Caco-2 (cell line): ENCODE data around the gene IGDCC3. TPM values are rescaled to one million over a fixed set of nuclear protein-coding genes. Genes with fewer than 3 reads are reported as not detected.

ENCODE experiments used
- BruUV-seq: library from RNA; stranded (reverse); fragments of 400-500 nt; replicated peaks from 2 replicates; lab custom pipeline; 2021; lab: Mats Ljungman, UMichigan
- CTCF ChIA-PET: fragments of 300-600 bp; sonication (Branson Sonifier 250); formaldehyde crosslinking; loops from one replicate; lab custom pipeline; 2022; ENCODE audit warnings: antibody characterized with exemption; lab: Charles Lee
- POLR2A ChIA-PET: fragments of 300-600 bp; sonication (Branson Sonifier 250); formaldehyde crosslinking; loops from one replicate; lab custom pipeline; 2022; ENCODE audit warnings: antibody characterized with exemption; lab: Charles Lee
- DNase-seq, 2 experiments: peaks; one replicate each; pipeline versions ENCODE4 v3.0.0 to v3.0.0-alpha.2; 2020 to 2022
- H3K27me3 ChIP-seq: replicated peaks from 2 replicates; pipeline ENCODE4 v1.6.0; 2011; ENCODE audit warnings: low read length; ENCODE audit not compliant: control insufficient read depth, insufficient read depth
- H3K36me3 ChIP-seq: 2 replicates; pipeline ENCODE4 v1.5.1; 2011; ENCODE audit warnings: low read length; ENCODE audit not compliant: control insufficient read depth, insufficient read depth
- H3K4me1 ChIP-seq: fragments of 250-450 bp; sonication (Bioruptor Pico); 2 replicates; pipeline ENCODE4 v1.5.1; 2020; ENCODE audit warnings: mild to moderate bottlenecking
- H3K4me3 ChIP-seq: 2 replicates; pipeline ENCODE4 v1.5.1; 2011; ENCODE audit warnings: low read depth, mild to moderate bottlenecking, control low read depth, low read length
- H3K9me3 ChIP-seq: fragments of 250-450 bp; sonication (Bioruptor Pico); 2 replicates; pipeline ENCODE4 v1.5.1; 2020; ENCODE audit warnings: mild to moderate bottlenecking, moderate library complexity
- H3K27ac Mint-ChIP-seq: one replicate; pipeline ENCODE4 v1.8.0; 2022; ENCODE audit warnings: mixed read lengths; ENCODE audit not compliant: unreplicated experiment
- H3K27me3 Mint-ChIP-seq: one replicate; pipeline ENCODE4 v1.8.0; 2022; ENCODE audit warnings: mixed read lengths; ENCODE audit not compliant: insufficient read depth, unreplicated experiment
- H3K36me3 Mint-ChIP-seq: one replicate; pipeline ENCODE4 v1.8.0; 2022; ENCODE audit warnings: mild to moderate bottlenecking, mixed read lengths; ENCODE audit not compliant: insufficient read depth, unreplicated experiment
- H3K4me1 Mint-ChIP-seq: one replicate; pipeline ENCODE4 v1.8.0; 2022; ENCODE audit warnings: low read depth, mixed read lengths; ENCODE audit not compliant: unreplicated experiment
- H3K4me3 Mint-ChIP-seq: one replicate; pipeline ENCODE4 v1.8.0; 2022; ENCODE audit warnings: mild to moderate bottlenecking, moderate library complexity, mixed read lengths; ENCODE audit not compliant: unreplicated experiment
- H3K9me3 Mint-ChIP-seq: one replicate; pipeline ENCODE4 v1.8.0; 2022; ENCODE audit warnings: mixed read lengths; ENCODE audit not compliant: unreplicated experiment
- intact Hi-C: fragments of 100-400 bp; cut with micrococcal nuclease; formaldehyde crosslinking; loops from one replicate; pipeline ENCODE4 v1.10.0; 2022; ENCODE audit not compliant: unreplicated experiment
- total RNA-seq: library from RNA; stranded (reverse); gene quantifications from 2 replicates; pipeline ENCODE4 v1.2.3, GENCODE V29; 2022
- TF ChIP-seq, protein P1 (sequence below), 2 experiments: fragments of 200-600 bp in 1 of 2; IDR thresholded peaks; 1 replicate in 1 of 2; 2 replicates in 1 of 2; pipeline versions ENCODE4 v1.5.1 to v1.8.0; 2011 to 2022; ENCODE audit warnings: antibody characterized with exemption in 1 of 2, control low read depth in 1 of 2, inconsistent platforms in 1 of 2, low read depth in 1 of 2, low read length in 1 of 2, mild to moderate bottlenecking in 1 of 2, moderate library complexity in 1 of 2; ENCODE audit not compliant: insufficient read depth in 1 of 2, severe bottlenecking in 1 of 2, unreplicated experiment in 1 of 2

The IGDCC3 gene
- total RNA-seq, 1 experiment from 2014 or later = 51.2 TPM

- H3K27ac Mint-ChIP-seq = no peak overlapping the region
- POLR2A ChIA-PET = no interaction called here
- H3K4me3 Mint-ChIP-seq = no peak overlapping the region
Measured at GRCh38 chr15:65332391-65333147, 45.2 kb downstream of the IGDCC3 start.

DNA sequence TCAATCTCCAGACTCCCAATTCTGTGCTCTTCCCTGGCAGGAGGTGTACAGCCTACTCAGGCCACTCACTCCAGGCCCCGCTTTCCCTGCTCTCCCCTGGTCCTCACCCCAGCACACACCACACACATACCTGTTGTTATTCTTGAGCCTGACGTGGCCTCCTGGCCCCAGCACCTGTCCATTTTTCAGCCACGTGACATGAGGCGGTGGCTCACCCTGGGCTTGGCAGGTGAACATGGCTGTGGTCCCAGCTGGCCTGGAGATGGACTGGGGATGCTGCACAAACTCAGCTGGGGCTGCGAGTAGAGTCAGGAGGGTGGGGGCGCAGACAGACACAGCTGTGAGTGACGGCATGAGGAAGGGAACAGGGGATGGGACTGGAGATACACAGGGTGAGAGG is 46.0 kb downstream of the IGDCC3 start:
- H3K36me3 ChIP-seq = peaks cover 1% of the 10 kb centered on the region; the same call in 1 of the 2 replicates
- intact Hi-C loops = no loop called here
- CTCF ChIA-PET = interaction anchor here (0.6 kb wide), 1 partner anchor 153 kb away, joined by 7 read pairs; no protein-coding TSS in a partner anchor
- no peak for DNase-seq
- Mint-ChIP-seq H3K36me3 (peaks cover 32% of the 10 kb centered on the region), H3K27ac (no peak overlapping the region), H3K4me1 (no peaks in the 10 kb centered on the region), H3K27me3 (no peaks in the 10 kb centered on the region), H3K9me3 (no peaks in the 10 kb centered on the region), H3K4me3 (no peak overlapping the region)
- H3K9me3 ChIP-seq = no peaks in the 10 kb centered on the region
- no TSS peak for BruUV-seq
- H3K4me3 ChIP-seq = no peak overlapping the region
- H3K4me1 ChIP-seq = no peaks in the 10 kb centered on the region
- TF ChIP-seq, protein P1, sequence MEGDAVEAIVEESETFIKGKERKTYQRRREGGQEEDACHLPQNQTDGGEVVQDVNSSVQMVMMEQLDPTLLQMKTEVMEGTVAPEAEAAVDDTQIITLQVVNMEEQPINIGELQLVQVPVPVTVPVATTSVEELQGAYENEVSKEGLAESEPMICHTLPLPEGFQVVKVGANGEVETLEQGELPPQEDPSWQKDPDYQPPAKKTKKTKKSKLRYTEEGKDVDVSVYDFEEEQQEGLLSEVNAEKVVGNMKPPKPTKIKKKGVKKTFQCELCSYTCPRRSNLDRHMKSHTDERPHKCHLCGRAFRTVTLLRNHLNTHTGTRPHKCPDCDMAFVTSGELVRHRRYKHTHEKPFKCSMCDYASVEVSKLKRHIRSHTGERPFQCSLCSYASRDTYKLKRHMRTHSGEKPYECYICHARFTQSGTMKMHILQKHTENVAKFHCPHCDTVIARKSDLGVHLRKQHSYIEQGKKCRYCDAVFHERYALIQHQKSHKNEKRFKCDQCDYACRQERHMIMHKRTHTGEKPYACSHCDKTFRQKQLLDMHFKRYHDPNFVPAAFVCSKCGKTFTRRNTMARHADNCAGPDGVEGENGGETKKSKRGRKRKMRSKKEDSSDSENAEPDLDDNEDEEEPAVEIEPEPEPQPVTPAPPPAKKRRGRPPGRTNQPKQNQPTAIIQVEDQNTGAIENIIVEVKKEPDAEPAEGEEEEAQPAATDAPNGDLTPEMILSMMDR (IDR thresholded peaks at IDR 0.05; ENCODE audit: insufficient read depth in 1 of 2, low read depth in 1 of 2, low read length in 1 of 2, severe bottlenecking in 1 of 2, unreplicated experiment in 1 of 2) = no peak
- POLR2A ChIA-PET = no interaction called here
- H3K27me3 ChIP-seq = no peaks in the 10 kb centered on the region

More at GRCh38 chr15:65332391-65333147, 45.2 kb downstream of the IGDCC3 start:
- Histone ChIP-seq H3K36me3 (peaks cover 1% of the 10 kb centered on the region; the same call in 1 of the 2 replicates), H3K4me3 (no peak overlapping the region), H3K27me3 (no peaks in the 10 kb centered on the region), H3K4me1 (peaks cover 2% of the 10 kb centered on the region; the same call in 1 of the 2 replicates), H3K9me3 (no peaks in the 10 kb centered on the region)
- no peak for DNase-seq
- Mint-ChIP-seq H3K9me3 (no peaks in the 10 kb centered on the region), H3K4me1 (no peaks in the 10 kb centered on the region), H3K36me3 (peaks cover 31% of the 10 kb centered on the region), H3K27me3 (no peaks in the 10 kb centered on the region)
- BruUV-seq = no TSS peak
- intact Hi-C loops = no loop called here
- TF ChIP-seq, protein P1 (IDR thresholded peaks at IDR 0.05; ENCODE audit: insufficient read depth in 1 of 2, low read depth in 1 of 2, low read length in 1 of 2, severe bottlenecking in 1 of 2, unreplicated experiment in 1 of 2) = no peak
- CTCF ChIA-PET = interaction anchor here (0.6 kb wide), 1 partner anchor 152 kb away, joined by 7 read pairs; no protein-coding TSS in a partner anchor

GRCh38 chr15:65330934-65331645 is 46.7 kb downstream of the IGDCC3 start:
- Histone ChIP-seq H3K4me3 (no peak overlapping the region), H3K27me3 (no peaks in the 10 kb centered on the region), H3K36me3 (peaks cover 1% of the 10 kb centered on the region; the same call in 1 of the 2 replicates), H3K4me1 (no peaks in the 10 kb centered on the region), H3K9me3 (no peaks in the 10 kb centered on the region)
- H3K4me1 Mint-ChIP-seq = no peaks in the 10 kb centered on the region
- peaks cover 34% of the 10 kb centered on the region for H3K36me3 Mint-ChIP-seq
- BruUV-seq = no TSS peak
- no peak overlapping the region for H3K4me3 Mint-ChIP-seq
- DNase-seq = no peak
- POLR2A ChIA-PET = no interaction called here
- TF ChIP-seq, protein P1 (IDR thresholded peaks at IDR 0.05; ENCODE audit: insufficient read depth in 1 of 2, low read depth in 1 of 2, low read length in 1 of 2, severe bottlenecking in 1 of 2, unreplicated experiment in 1 of 2) = no peak
- intact Hi-C loops = no loop called here
- H3K27ac Mint-ChIP-seq = no peak overlapping the region
- no peaks in the 10 kb centered on the region for H3K9me3 Mint-ChIP-seq
- CTCF ChIA-PET = no interaction called here
- no peaks in the 10 kb centered on the region for H3K27me3 Mint-ChIP-seq
